Stimulated activated CD4-positive, alpha-beta T cell treated with anti-CD3 and anti-CD28 coated beads, TNF-alpha, amount 100 ng/mL, for 24 hours (primary cell): ENCODE measurements around the gene GSTA3.
"Not testable (repeated sequence)": the region's sequence is repeated elsewhere in the genome, so short reads cannot be mapped to it uniquely, and the experiment has no call there.

ENCODE experiments used
- DNase-seq, 3 experiments: peaks; one replicate each; pipeline ENCODE4 v3.0.0-alpha.2; 2020; ENCODE audit warnings: low read depth in 3 of 3

Gene GSTA3

GRCh38 chr6:52858416-52858815 lies 51.1 kb downstream of the GSTA3 start:
- DNase-seq = no peak

- not testable (repeated sequence) for DNase-seq
Observed at GRCh38 chr6:52856137-52856536, 53.4 kb downstream of the GSTA3 start.

GRCh38 chr6:52849137-52849536 lies 60.4 kb downstream of the GSTA3 start:
- no peak for DNase-seq
